Measurements from ENCODE around the gene ZMIZ1.

Gene ZMIZ1

GRCh38 chr10:79178614-79179163, 109.9 kb downstream of the ZMIZ1 start:
- no peak for DNase-seq

GRCh38 chr10:79179164-79179956, 110.6 kb downstream of the ZMIZ1 start:
- DNase-seq: no peak

- DNase-seq: no peak
These were observed 111.2 kb downstream of the ZMIZ1 start for GRCh38 chr10:79179957-79180309.

GRCh38 chr10:79180414-79181221, 111.9 kb downstream of the ZMIZ1 start:
- no peak for DNase-seq

GRCh38 chr10:79181227-79181626, 112.5 kb downstream of the ZMIZ1 start:
- no peak for DNase-seq

GRCh38 chr10:79181698-79182521, 113.1 kb downstream of the ZMIZ1 start:
- no peak for DNase-seq

GRCh38 chr10:79182781-79183467, 114.2 kb downstream of the ZMIZ1 start:
- DNase-seq: no peak

- DNase-seq: no peak
These were observed 114.7 kb downstream of the ZMIZ1 start for GRCh38 chr10:79183468-79183865.

- no peak for DNase-seq
These were observed 115.4 kb downstream of the ZMIZ1 start for GRCh38 chr10:79184145-79184625.

- no peak for DNase-seq
These were observed 115.9 kb downstream of the ZMIZ1 start for GRCh38 chr10:79184657-79185056.

GRCh38 chr10:79185067-79185774, 116.5 kb downstream of the ZMIZ1 start:
- no peak for DNase-seq

GRCh38 chr10:79185796-79186374, 117.1 kb downstream of the ZMIZ1 start:
- no peak for DNase-seq

GRCh38 chr10:79186486-79187120, 117.8 kb downstream of the ZMIZ1 start:
- DNase-seq: no peak

- DNase-seq: no peak
These were observed 118.6 kb downstream of the ZMIZ1 start for GRCh38 chr10:79187121-79187940.

GRCh38 chr10:79188154-79188965, 119.6 kb downstream of the ZMIZ1 start:
- DNase-seq: no peak

GRCh38 chr10:79189181-79189580, 120.4 kb downstream of the ZMIZ1 start:
- DNase-seq: no peak

GRCh38 chr10:79189853-79190435, 121.2 kb downstream of the ZMIZ1 start:
- DNase-seq: no peak

GRCh38 chr10:79190740-79191261, 122.0 kb downstream of the ZMIZ1 start:
- no peak for DNase-seq

All from activated CD4-positive, alpha-beta T cell treated with anti-CD3 and anti-CD28 coated beads for 1 hour (primary cell).